Loucy (cell line): ENCODE measurements around the gene PBX1.
A peak's percentile ranks its signal among the peaks of the same experiment; 100 is the strongest.

Experiments used
- H2AFZ ChIP-seq: fragments of 200-600 bp; sonication (generic); 2 replicates; pipeline ENCODE4 v1.6.0; 2016; ENCODE audit warnings: antibody characterized with exemption, mild to moderate bottlenecking, low read length, moderate library complexity
- H3F3A ChIP-seq: fragments of 200-600 bp; 2 replicates; pipeline ENCODE4 v1.6.0; 2016; ENCODE audit warnings: antibody characterized with exemption, low read depth, mild to moderate bottlenecking
- H3K27me3 ChIP-seq: fragments of 200-600 bp; sonication (generic); 2 replicates; pipeline ENCODE4 v1.6.1; 2014; ENCODE audit warnings: low read length, mild to moderate bottlenecking; ENCODE audit not compliant: insufficient read depth, poor library complexity, severe bottlenecking
- H3K36me3 ChIP-seq: fragments of 200-600 bp; sonication (generic); 2 replicates; pipeline ENCODE4 v1.6.1; 2016; ENCODE audit warnings: low read length; ENCODE audit not compliant: insufficient read depth
- H3K4me1 ChIP-seq: fragments of 200-600 bp; sonication (generic); 2 replicates; pipeline ENCODE4 v1.5.1; 2014; ENCODE audit warnings: low read length, mild to moderate bottlenecking; ENCODE audit not compliant: insufficient read depth, poor library complexity, severe bottlenecking
- H3K4me2 ChIP-seq: fragments of 200-600 bp; sonication (generic); 2 replicates; pipeline ENCODE4 v1.6.0; 2014; ENCODE audit warnings: antibody characterized with exemption, low read length, low read depth, mild to moderate bottlenecking; ENCODE audit not compliant: poor library complexity, severe bottlenecking
- H3K4me3 ChIP-seq: fragments of 200-600 bp; sonication (generic); 2 replicates; pipeline ENCODE4 v1.5.1; 2014; ENCODE audit warnings: low read length, mild to moderate bottlenecking, mixed read lengths; ENCODE audit not compliant: poor library complexity, severe bottlenecking
- H3K79me2 ChIP-seq: fragments of 200-600 bp; sonication (generic); 2 replicates; pipeline ENCODE4 v1.6.1; 2014; ENCODE audit warnings: low read length; ENCODE audit not compliant: insufficient read depth
- H3K9ac ChIP-seq: fragments of 200-600 bp; sonication (generic); 2 replicates; pipeline ENCODE4 v1.6.0; 2014; ENCODE audit warnings: mild to moderate bottlenecking, low read depth, low read length, moderate library complexity; ENCODE audit not compliant: poor library complexity, severe bottlenecking
- H3K9me2 ChIP-seq: fragments of 200-600 bp; sonication (generic); replicated peaks from 2 replicates; pipeline ENCODE4 v1.6.1; 2016; ENCODE audit warnings: low read depth, low read length, mixed read lengths
- H3K9me3 ChIP-seq: fragments of 200-600 bp; sonication (generic); 2 replicates; pipeline ENCODE4 v1.6.1; 2014; ENCODE audit warnings: mild to moderate bottlenecking, antibody characterized with exemption, low read length, low read depth; ENCODE audit not compliant: insufficient read depth
- H4K20me1 ChIP-seq: fragments of 200-600 bp; sonication (generic); 2 replicates; pipeline ENCODE4 v1.6.0; 2014; ENCODE audit warnings: antibody characterized with exemption, low read length, mild to moderate bottlenecking; ENCODE audit not compliant: insufficient read depth, poor library complexity, severe bottlenecking
- CTCF ChIP-seq: fragments of 200-600 bp; sonication (generic); conservative IDR thresholded peaks from 2 replicates; pipeline ENCODE4 v1.5.1; 2014; ENCODE audit warnings: mild to moderate bottlenecking, antibody characterized with exemption, low read length
- EZH2phosphoT487 ChIP-seq: fragments of 200-600 bp; IDR thresholded peaks from 2 replicates; pipeline ENCODE4 v1.6.1; 2018; ENCODE audit warnings: antibody characterized with exemption, mild to moderate bottlenecking, moderate library complexity, borderline replicate concordance

PBX1 gene

GRCh38 chr1:164654200-164654599 lies 95.2 kb downstream of the PBX1 start:
- H3F3A ChIP-seq: no peaks in the 10 kb centered on the region
- H3K36me3 ChIP-seq: no peaks in the 10 kb centered on the region

GRCh38 chr1:164658864-164659263 lies 99.9 kb downstream of the PBX1 start:
- Histone ChIP-seq H3K9ac (no peak overlapping the region), H3K9me3 (no peaks in the 10 kb centered on the region), H3K4me2 (no peak overlapping the region), H3K4me1 (peaks cover 13% of the 10 kb centered on the region), H3K79me2 (no peaks in the 10 kb centered on the region), H3K4me3 (no peak overlapping the region), H4K20me1 (no peaks in the 10 kb centered on the region), H2AFZ (no peak overlapping the region), H3F3A (peaks cover 3% of the 10 kb centered on the region; the same call in 1 of the 2 replicates), H3K36me3 (no peaks in the 10 kb centered on the region), H3K9me2 (no peaks in the 10 kb centered on the region), H3K27me3 (no peaks in the 10 kb centered on the region)
- TF ChIP-seq CTCF: no peak
- no peak for TF ChIP-seq EZH2phosphoT487

More at GRCh38 chr1:164654200-164654599, 95.2 kb downstream of the PBX1 start:
- no peak overlapping the region for H3K9ac ChIP-seq
- H4K20me1 ChIP-seq: no peaks in the 10 kb centered on the region
- no peaks in the 10 kb centered on the region for H3K27me3 ChIP-seq
- H3K4me1 ChIP-seq: no peaks in the 10 kb centered on the region
- H2AFZ ChIP-seq: no peak overlapping the region
- H3K4me2 ChIP-seq: no peak overlapping the region
- no peaks in the 10 kb centered on the region for H3K79me2 ChIP-seq
- no peak overlapping the region for H3K4me3 ChIP-seq
- no peak for TF ChIP-seq CTCF
- no peaks in the 10 kb centered on the region for H3K9me2 ChIP-seq
- H3K9me3 ChIP-seq: no peaks in the 10 kb centered on the region

GRCh38 chr1:164659621-164660411 lies 100.8 kb downstream of the PBX1 start:
- Histone ChIP-seq H2AFZ (no peak overlapping the region), H3F3A (peaks cover 3% of the 10 kb centered on the region; the same call in 1 of the 2 replicates), H3K4me3 (peak overlapping the region; percentile 0), H3K9me3 (no peaks in the 10 kb centered on the region), H3K27me3 (no peaks in the 10 kb centered on the region), H3K79me2 (no peaks in the 10 kb centered on the region), H3K9ac (no peak overlapping the region), H3K4me2 (peak overlapping the region; percentile 36), H4K20me1 (no peaks in the 10 kb centered on the region), H3K4me1 (peaks cover 13% of the 10 kb centered on the region), H3K36me3 (no peaks in the 10 kb centered on the region), H3K9me2 (no peaks in the 10 kb centered on the region)
- TF ChIP-seq CTCF (no peak), EZH2phosphoT487 (no peak)
